Fibroblast of skin of left biceps (primary cell): ENCODE data around the gene RBBP8NL.
"Not testable (repeated sequence)": the region's sequence is repeated elsewhere in the genome, so short reads cannot be mapped to it uniquely, and the experiment has no call there.

Experiments
- DNase-seq, 2 experiments: peaks; one replicate each; pipeline ENCODE4 v3.0.0-alpha.2; 2013; ENCODE audit warnings: low read depth in 2 of 2

Gene RBBP8NL

GRCh38 chr20:62374331-62375152 lies 52.8 kb downstream of the RBBP8NL start:
- DNase-seq, result no peak

GRCh38 chr20:62373631-62374179 lies 53.6 kb downstream of the RBBP8NL start:
- not testable (repeated sequence) for DNase-seq

- no peak for DNase-seq
Observed at GRCh38 chr20:62372042-62372993, 55.0 kb downstream of the RBBP8NL start.

GRCh38 chr20:62371588-62372041 lies 55.7 kb downstream of the RBBP8NL start:
- DNase-seq, result no peak

- no peak for DNase-seq
Observed at GRCh38 chr20:62370807-62371587, 56.3 kb downstream of the RBBP8NL start.

GRCh38 chr20:62370115-62370806 lies 57.1 kb downstream of the RBBP8NL start:
- peak; percentile 50 to 51 for DNase-seq

- no peak for DNase-seq
Observed at GRCh38 chr20:62369815-62370114, 57.6 kb downstream of the RBBP8NL start.

- DNase-seq, result no peak
Observed at GRCh38 chr20:62368976-62369814, 58.1 kb downstream of the RBBP8NL start.

- no peak for DNase-seq
Observed at GRCh38 chr20:62368392-62368975, 58.9 kb downstream of the RBBP8NL start.

GRCh38 chr20:62367633-62368391 lies 59.5 kb downstream of the RBBP8NL start:
- DNase-seq, result no peak

GRCh38 chr20:62367136-62367632 lies 60.2 kb downstream of the RBBP8NL start, which contains the start of gene LAMA5:
LAMA5 (minus strand) TSS chr20:62367312; CDS start chr20:62367245, 67 bp downstream.
- no peak for DNase-seq

- DNase-seq, result no peak
Observed at GRCh38 chr20:62366370-62367135, 60.8 kb downstream of the RBBP8NL start.

- no peak for DNase-seq
Observed at GRCh38 chr20:62365814-62366369, 61.4 kb downstream of the RBBP8NL start.

GRCh38 chr20:62364911-62365736 lies 62.2 kb downstream of the RBBP8NL start:
- DNase-seq, result no peak

GRCh38 chr20:62363920-62364851 lies 63.2 kb downstream of the RBBP8NL start:
- no peak for DNase-seq
